Mucosa of rectum (tissue), 2 donors: ENCODE results near the gene SGMS1.
"Not testable (repeated sequence)": the region's sequence is repeated elsewhere in the genome, so short reads cannot be mapped to it uniquely, and the experiment has no call there.

Source experiments
- H3K27ac ChIP-seq, 2 donors: one replicate each; pipeline ENCODE4 v1.7.0; 2013; ENCODE audit warnings: inconsistent platforms in 2 of 2, low read depth in 2 of 2, low read length in 2 of 2
- H3K27me3 ChIP-seq, 2 donors: one replicate each; pipeline ENCODE4 v1.7.0; 2013; ENCODE audit warnings: low read length in 2 of 2; ENCODE audit not compliant: control insufficient read depth in 2 of 2, insufficient read depth in 2 of 2
- H3K36me3 ChIP-seq, 2 donors: one replicate each; pipeline ENCODE4 v1.7.0; 2013; ENCODE audit warnings: low read length in 2 of 2; ENCODE audit not compliant: control insufficient read depth in 2 of 2, insufficient read depth in 2 of 2
- H3K4me1 ChIP-seq, 2 donors: one replicate each; pipeline ENCODE4 v1.7.0; 2013; ENCODE audit warnings: low read length in 2 of 2, mild to moderate bottlenecking in 1 of 2; ENCODE audit not compliant: control insufficient read depth in 2 of 2, insufficient read depth in 2 of 2
- H3K4me3 ChIP-seq, 2 donors: one replicate each; pipeline ENCODE4 v1.7.0; 2013; ENCODE audit warnings: low read length in 2 of 2
- H3K9ac ChIP-seq, 2 donors: one replicate each; pipeline ENCODE4 v1.7.0; 2013; ENCODE audit warnings: low read length in 2 of 2, low read depth in 1 of 2, mild to moderate bottlenecking in 1 of 2
- H3K9me3 ChIP-seq, 2 donors: one replicate each; pipeline ENCODE4 v1.7.0; 2013; ENCODE audit warnings: low read length in 2 of 2; ENCODE audit not compliant: control insufficient read depth in 2 of 2
- donor health status: healthy.
- donor health status: Normal muscosa, but diverticular disease.

The SGMS1 gene

GRCh38 chr10:50286517-50286916 is 337.2 kb downstream of the SGMS1 start:
- no peaks in the 10 kb centered on the region for H3K36me3 ChIP-seq
- no peaks in the 10 kb centered on the region for H3K27me3 ChIP-seq
- H3K27ac ChIP-seq: no peak overlapping the region
- no peak overlapping the region for H3K9ac ChIP-seq
- H3K9me3 ChIP-seq: no peaks in the 10 kb centered on the region
- H3K4me1 ChIP-seq: no peaks in the 10 kb centered on the region
- no peak overlapping the region for H3K4me3 ChIP-seq

- Histone ChIP-seq H3K27me3 (no peaks in the 10 kb centered on the region), H3K9ac (no peak overlapping the region), H3K4me3 (no peak overlapping the region), H3K36me3 (no peaks in the 10 kb centered on the region), H3K4me1 (no peaks in the 10 kb centered on the region), H3K9me3 (no peaks in the 10 kb centered on the region), H3K27ac (no peak overlapping the region)
Observed at GRCh38 chr10:50281967-50282522, 341.7 kb downstream of the SGMS1 start.

- H3K4me3 ChIP-seq: no peak overlapping the region
- H3K27me3 ChIP-seq: no peaks in the 10 kb centered on the region
- no peaks in the 10 kb centered on the region for H3K4me1 ChIP-seq
- no peaks in the 10 kb centered on the region for H3K9me3 ChIP-seq
- H3K36me3 ChIP-seq: no peaks in the 10 kb centered on the region
- no peak overlapping the region for H3K27ac ChIP-seq
- H3K9ac ChIP-seq: no peak overlapping the region
Observed at GRCh38 chr10:50281210-50281966, 342.4 kb downstream of the SGMS1 start.

GRCh38 chr10:50280049-50280841 is 343.5 kb downstream of the SGMS1 start:
- H3K4me3 ChIP-seq: no peak overlapping the region
- H3K4me1 ChIP-seq: no peaks in the 10 kb centered on the region
- no peaks in the 10 kb centered on the region for H3K36me3 ChIP-seq
- H3K27me3 ChIP-seq: no peaks in the 10 kb centered on the region
- no peaks in the 10 kb centered on the region for H3K9me3 ChIP-seq
- H3K27ac ChIP-seq: no peak overlapping the region
- H3K9ac ChIP-seq: no peak overlapping the region

GRCh38 chr10:50279489-50279888 is 344.3 kb downstream of the SGMS1 start:
- H3K36me3 ChIP-seq: no peaks in the 10 kb centered on the region
- H3K4me1 ChIP-seq: no peaks in the 10 kb centered on the region
- no peak overlapping the region for H3K4me3 ChIP-seq
- H3K9me3 ChIP-seq: no peaks in the 10 kb centered on the region
- H3K27ac ChIP-seq: no peak overlapping the region
- H3K9ac ChIP-seq: no peak overlapping the region
- H3K27me3 ChIP-seq: no peaks in the 10 kb centered on the region

GRCh38 chr10:50275650-50276235 is 348.0 kb downstream of the SGMS1 start:
- no peaks in the 10 kb centered on the region for H3K9me3 ChIP-seq
- no peak overlapping the region for H3K9ac ChIP-seq
- H3K27me3 ChIP-seq: no peaks in the 10 kb centered on the region
- H3K36me3 ChIP-seq: no peaks in the 10 kb centered on the region
- no peak overlapping the region for H3K27ac ChIP-seq
- H3K4me1 ChIP-seq: no peaks in the 10 kb centered on the region
- no peak overlapping the region for H3K4me3 ChIP-seq

GRCh38 chr10:50272531-50272930 is 351.2 kb downstream of the SGMS1 start:
- Histone ChIP-seq H3K9me3 (no peaks in the 10 kb centered on the region), H3K4me1 (no peaks in the 10 kb centered on the region), H3K27me3 (no peaks in the 10 kb centered on the region), H3K4me3 (no peak overlapping the region), H3K36me3 (no peaks in the 10 kb centered on the region), H3K9ac (no peak overlapping the region), H3K27ac (no peak overlapping the region)

GRCh38 chr10:50271564-50272250 is 352.0 kb downstream of the SGMS1 start:
- no peaks in the 10 kb centered on the region for H3K4me1 ChIP-seq
- no peaks in the 10 kb centered on the region for H3K27me3 ChIP-seq
- no peaks in the 10 kb centered on the region for H3K36me3 ChIP-seq
- no peak overlapping the region for H3K27ac ChIP-seq
- H3K4me3 ChIP-seq: no peak overlapping the region
- H3K9me3 ChIP-seq: no peaks in the 10 kb centered on the region
- no peak overlapping the region for H3K9ac ChIP-seq

GRCh38 chr10:50267877-50268276 is 355.9 kb downstream of the SGMS1 start:
- not testable (repeated sequence) for H3K27me3 ChIP-seq, H3K4me3 ChIP-seq, H3K9ac ChIP-seq, H3K27ac ChIP-seq, H3K9me3 ChIP-seq, H3K4me1 ChIP-seq, H3K36me3 ChIP-seq
